Measurements from ENCODE around the gene NFATC1.
A peak's percentile ranks its signal among the peaks of the same experiment; 100 is the strongest.

NFATC1 gene

DNA sequence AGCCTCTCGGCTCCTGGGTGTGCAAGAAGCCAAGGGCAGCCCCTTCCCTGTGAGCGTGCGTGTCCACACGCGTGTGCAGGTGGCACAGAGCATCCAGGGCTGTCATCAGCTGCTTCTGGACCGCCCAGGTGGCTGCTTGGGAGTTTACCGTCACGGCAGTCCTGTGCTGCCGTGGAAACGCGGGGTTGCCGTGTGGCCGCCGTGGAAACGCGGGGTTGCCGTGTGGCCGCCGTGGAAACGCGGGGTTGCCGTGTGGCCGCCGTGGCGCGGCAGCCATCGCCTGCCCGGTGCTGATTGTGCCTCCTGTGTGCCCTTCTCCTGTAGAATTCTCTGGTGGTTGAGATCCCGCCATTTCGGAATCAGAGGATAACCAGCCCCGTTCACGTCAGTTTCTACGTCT is 71.4 kb downstream of the NFATC1 start:
- Histone ChIP-seq H3K4me1 (ENCODE audit: control insufficient read depth, low read length) (peaks cover 55% of the 10 kb centered on the region), H3K27me3 (ENCODE audit: control insufficient read depth, low read length) (no peaks in the 10 kb centered on the region), H4K20me1 (ENCODE audit: control insufficient read depth, insufficient read depth, low read depth, low read length) (no peaks in the 10 kb centered on the region), H3F3A (ENCODE audit: control insufficient read depth, insufficient read depth) (peaks cover 16% of the 10 kb centered on the region; the same call in 1 of the 2 replicates), H3K4me3 (ENCODE audit: low read length) (peak overlapping the region; percentile 72), H3K4me2 (ENCODE audit: low read length) (peak overlapping the region; percentile 85), H3K79me2 (ENCODE audit: control insufficient read depth, low read length) (peaks cover 20% of the 10 kb centered on the region), H3K9me3 (ENCODE audit: control insufficient read depth, insufficient read depth, low read length) (no peaks in the 10 kb centered on the region), H3K9me2 (replicated peaks; ENCODE audit: control insufficient read depth, low read length) (no peaks in the 10 kb centered on the region), H3K27ac (ENCODE audit: low read depth, low read length) (peak overlapping the region; percentile 88), H3K36me3 (ENCODE audit: control insufficient read depth, low read length) (peaks cover 36% of the 10 kb centered on the region)
- TF ChIP-seq, protein P1, sequence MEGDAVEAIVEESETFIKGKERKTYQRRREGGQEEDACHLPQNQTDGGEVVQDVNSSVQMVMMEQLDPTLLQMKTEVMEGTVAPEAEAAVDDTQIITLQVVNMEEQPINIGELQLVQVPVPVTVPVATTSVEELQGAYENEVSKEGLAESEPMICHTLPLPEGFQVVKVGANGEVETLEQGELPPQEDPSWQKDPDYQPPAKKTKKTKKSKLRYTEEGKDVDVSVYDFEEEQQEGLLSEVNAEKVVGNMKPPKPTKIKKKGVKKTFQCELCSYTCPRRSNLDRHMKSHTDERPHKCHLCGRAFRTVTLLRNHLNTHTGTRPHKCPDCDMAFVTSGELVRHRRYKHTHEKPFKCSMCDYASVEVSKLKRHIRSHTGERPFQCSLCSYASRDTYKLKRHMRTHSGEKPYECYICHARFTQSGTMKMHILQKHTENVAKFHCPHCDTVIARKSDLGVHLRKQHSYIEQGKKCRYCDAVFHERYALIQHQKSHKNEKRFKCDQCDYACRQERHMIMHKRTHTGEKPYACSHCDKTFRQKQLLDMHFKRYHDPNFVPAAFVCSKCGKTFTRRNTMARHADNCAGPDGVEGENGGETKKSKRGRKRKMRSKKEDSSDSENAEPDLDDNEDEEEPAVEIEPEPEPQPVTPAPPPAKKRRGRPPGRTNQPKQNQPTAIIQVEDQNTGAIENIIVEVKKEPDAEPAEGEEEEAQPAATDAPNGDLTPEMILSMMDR (IDR thresholded peaks at IDR 0.05; ENCODE audit: low read depth, low read length, poor library complexity, severe bottlenecking): no peak
- TF ChIP-seq EZH2phosphoT487 (IDR thresholded peaks at IDR 0.05; ENCODE audit: borderline replicate concordance, low read length): no peak

DNA sequence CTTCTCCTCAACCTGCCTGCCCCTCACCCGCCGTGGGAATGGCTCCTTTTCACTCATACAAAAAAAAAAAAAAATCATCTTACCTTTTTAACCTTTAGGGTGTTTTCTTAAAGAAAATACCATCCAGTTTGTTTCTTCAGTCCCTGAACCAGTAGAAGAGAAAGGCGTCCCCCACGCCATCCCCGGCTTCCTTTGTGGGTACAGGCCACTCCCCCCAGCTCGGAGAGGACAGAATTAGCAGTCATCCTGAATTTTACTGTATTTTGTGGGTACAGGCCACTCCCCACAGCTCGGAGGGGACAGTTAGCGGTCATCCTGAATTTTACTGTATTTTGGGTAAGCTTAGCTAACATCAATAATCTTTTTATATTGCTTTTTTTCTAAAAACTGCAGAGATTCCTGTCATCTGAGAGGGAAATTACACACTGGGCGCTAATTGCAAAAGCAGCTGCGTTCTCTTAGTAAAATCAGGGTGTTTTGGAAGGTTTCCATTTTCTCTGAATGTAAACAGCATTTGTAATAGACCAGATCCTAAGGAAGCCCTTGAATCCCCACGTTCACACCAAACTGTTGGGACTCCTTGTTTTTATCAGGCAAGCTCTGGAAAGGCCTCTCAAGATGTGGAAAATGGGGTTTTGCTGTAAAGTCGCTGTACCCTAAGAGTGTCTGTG is 72.5 kb downstream of the NFATC1 start:
- peaks cover 44% of the 10 kb centered on the region for H3K4me1 ChIP-seq (ENCODE audit: control insufficient read depth, low read length)
- H3F3A ChIP-seq (ENCODE audit: control insufficient read depth, insufficient read depth): peaks cover 16% of the 10 kb centered on the region; the same call in 1 of the 2 replicates
- peaks cover 12% of the 10 kb centered on the region for H3K79me2 ChIP-seq (ENCODE audit: control insufficient read depth, low read length)
- no peak overlapping the region for H3K27ac ChIP-seq (ENCODE audit: low read depth, low read length)
- no peak overlapping the region for H3K4me3 ChIP-seq (ENCODE audit: low read length)
- no peaks in the 10 kb centered on the region for H3K9me3 ChIP-seq (ENCODE audit: control insufficient read depth, insufficient read depth, low read length)
- H3K27me3 ChIP-seq (ENCODE audit: control insufficient read depth, low read length): no peaks in the 10 kb centered on the region
- H3K9me2 ChIP-seq (replicated peaks; ENCODE audit: control insufficient read depth, low read length): no peaks in the 10 kb centered on the region
- TF ChIP-seq EZH2phosphoT487 (IDR thresholded peaks at IDR 0.05; ENCODE audit: borderline replicate concordance, low read length): no peak
- TF ChIP-seq, protein P1 (IDR thresholded peaks at IDR 0.05; ENCODE audit: low read depth, low read length, poor library complexity, severe bottlenecking): no peak
- H3K36me3 ChIP-seq (ENCODE audit: control insufficient read depth, low read length): peaks cover 25% of the 10 kb centered on the region
- H3K4me2 ChIP-seq (ENCODE audit: low read length): no peak overlapping the region
- H4K20me1 ChIP-seq (ENCODE audit: control insufficient read depth, insufficient read depth, low read depth, low read length): no peaks in the 10 kb centered on the region

DNA sequence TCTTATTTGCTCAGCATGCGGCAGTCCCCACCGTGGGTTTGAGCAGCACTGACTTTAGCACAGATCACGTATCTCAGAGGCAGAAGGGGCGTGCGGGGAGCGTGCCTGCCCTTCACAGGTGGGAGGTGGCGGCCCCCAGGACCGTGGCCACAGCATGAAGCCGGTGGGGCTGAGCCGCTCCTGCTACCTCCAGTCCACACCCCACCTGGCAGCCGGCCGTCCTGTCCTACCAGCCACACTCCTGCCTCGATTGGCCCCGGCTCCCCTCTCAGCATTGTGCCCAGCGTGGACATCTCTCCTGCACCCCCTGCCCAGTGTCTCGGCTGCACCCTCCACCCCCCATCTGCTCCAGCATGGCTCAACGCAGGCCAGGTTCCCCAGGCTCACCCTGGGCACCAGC is 73.6 kb downstream of the NFATC1 start:
- H3F3A ChIP-seq (ENCODE audit: control insufficient read depth, insufficient read depth): peaks cover 16% of the 10 kb centered on the region; the same call in 1 of the 2 replicates
- peaks cover 33% of the 10 kb centered on the region for H3K4me1 ChIP-seq (ENCODE audit: control insufficient read depth, low read length)
- no peaks in the 10 kb centered on the region for H3K9me3 ChIP-seq (ENCODE audit: control insufficient read depth, insufficient read depth, low read length)
- peaks cover 21% of the 10 kb centered on the region for H3K36me3 ChIP-seq (ENCODE audit: control insufficient read depth, low read length)
- no peak overlapping the region for H3K4me2 ChIP-seq (ENCODE audit: low read length)
- H4K20me1 ChIP-seq (ENCODE audit: control insufficient read depth, insufficient read depth, low read depth, low read length): no peaks in the 10 kb centered on the region
- no peak overlapping the region for H3K4me3 ChIP-seq (ENCODE audit: low read length)
- H3K27ac ChIP-seq (ENCODE audit: low read depth, low read length): no peak overlapping the region
- TF ChIP-seq EZH2phosphoT487 (IDR thresholded peaks at IDR 0.05; ENCODE audit: borderline replicate concordance, low read length): no peak
- TF ChIP-seq, protein P1 (IDR thresholded peaks at IDR 0.05; ENCODE audit: low read depth, low read length, poor library complexity, severe bottlenecking): no peak
- no peaks in the 10 kb centered on the region for H3K9me2 ChIP-seq (replicated peaks; ENCODE audit: control insufficient read depth, low read length)
- H3K27me3 ChIP-seq (ENCODE audit: control insufficient read depth, low read length): no peaks in the 10 kb centered on the region
- peaks cover 4% of the 10 kb centered on the region for H3K79me2 ChIP-seq (ENCODE audit: control insufficient read depth, low read length)
